Measurements from ENCODE around the gene CD99L2.
"Not testable (repeated sequence)": the region's sequence is repeated elsewhere in the genome, so short reads cannot be mapped to it uniquely, and the experiment has no call there.

The CD99L2 gene

GRCh38 chrX:150899191-150899757 lies 806 bp upstream of the CD99L2 start:
- no peak for TF ChIP-seq CTCF (IDR thresholded peaks at IDR 0.05; ENCODE audit: control extremely low read depth, extremely low read depth, low read depth, missing control alignments)
- ChIA-PET CTCF (no interaction called here), POLR2A (no interaction called here)
- DNase-seq (ENCODE audit: extremely low spot score), result peak; percentile 30

- DNase-seq (ENCODE audit: extremely low spot score), result no peak
- POLR2A ChIA-PET, result no interaction called here
- CTCF ChIA-PET, result interaction anchor here (1.3 kb wide), 1 partner anchor 126 kb away, joined by 10 read pairs; no protein-coding TSS in a partner anchor
- no peak for TF ChIP-seq CTCF (IDR thresholded peaks at IDR 0.05; ENCODE audit: control extremely low read depth, extremely low read depth, low read depth, missing control alignments)
Observed at GRCh38 chrX:150897421-150898320, 797 bp downstream of the CD99L2 start.

GRCh38 chrX:150896632-150897031 lies 1.8 kb downstream of the CD99L2 start:
- CTCF ChIA-PET, result interaction anchor here (1.3 kb wide), 1 partner anchor 124 kb away, joined by 10 read pairs; no protein-coding TSS in a partner anchor
- TF ChIP-seq CTCF (IDR thresholded peaks at IDR 0.05; ENCODE audit: control extremely low read depth, extremely low read depth, low read depth, missing control alignments), result no peak
- no peak for DNase-seq (ENCODE audit: extremely low spot score)
- POLR2A ChIA-PET, result no interaction called here

- no peak for DNase-seq (ENCODE audit: extremely low spot score)
- ChIA-PET POLR2A (no interaction called here), CTCF (no interaction called here)
- no peak for TF ChIP-seq CTCF (IDR thresholded peaks at IDR 0.05; ENCODE audit: control extremely low read depth, extremely low read depth, low read depth, missing control alignments)
Observed at GRCh38 chrX:150893936-150894335, 4.5 kb downstream of the CD99L2 start.

GRCh38 chrX:150889131-150889530 lies 9.3 kb downstream of the CD99L2 start:
- CTCF ChIA-PET, result no interaction called here
- POLR2A ChIA-PET, result no interaction called here
- no peak for DNase-seq (ENCODE audit: extremely low spot score)
- TF ChIP-seq CTCF (IDR thresholded peaks at IDR 0.05; ENCODE audit: control extremely low read depth, extremely low read depth, low read depth, missing control alignments), result no peak

- no peak for TF ChIP-seq CTCF (IDR thresholded peaks at IDR 0.05; ENCODE audit: control extremely low read depth, extremely low read depth, low read depth, missing control alignments)
- DNase-seq (ENCODE audit: extremely low spot score), result no peak
- POLR2A ChIA-PET, result no interaction called here
- CTCF ChIA-PET, result no interaction called here
Observed at GRCh38 chrX:150887906-150888465, 10.5 kb downstream of the CD99L2 start.

GRCh38 chrX:150887268-150887667 lies 11.2 kb downstream of the CD99L2 start:
- POLR2A ChIA-PET; DNase-seq (ENCODE audit: extremely low spot score); CTCF ChIA-PET: not testable (repeated sequence)

All from GM10248 (cell line).